Measurements from ENCODE around the gene NRP2. TPM values are rescaled to one million over a fixed set of nuclear protein-coding genes. Genes with fewer than 3 reads are reported as not detected.

The NRP2 gene
- 3.9 and 4.8 TPM in 2 replicates for total RNA-seq
- 17.5 TPM for polyA plus RNA-seq (2012)

- peak; percentile 82 for DNase-seq (ENCODE audit: low read depth)
Observed at GRCh38 chr2:205682239-205682970, at the start of gene NRP2. Gene NRP2, plus strand, starts transcription at chr2:205682501. Its CDS starts 790 bp downstream, at chr2:205683291.

- DNase-seq (ENCODE audit: low read depth) = no peak
Observed at GRCh38 chr2:205633994-205634393, 48.3 kb upstream of the NRP2 start.

GRCh38 chr2:205636549-205637319 lies 45.6 kb upstream of the NRP2 start:
- no peak for DNase-seq (ENCODE audit: low read depth)

- DNase-seq (ENCODE audit: low read depth) = no peak
Observed at GRCh38 chr2:205637320-205637602, 45.0 kb upstream of the NRP2 start.

- no peak for DNase-seq (ENCODE audit: low read depth)
Observed at GRCh38 chr2:205637779-205638503, 44.4 kb upstream of the NRP2 start.

- DNase-seq (ENCODE audit: low read depth) = no peak
Observed at GRCh38 chr2:205640716-205641115, 41.6 kb upstream of the NRP2 start.

GRCh38 chr2:205642599-205643356 lies 39.5 kb upstream of the NRP2 start:
- no peak for DNase-seq (ENCODE audit: low read depth)

- no peak for DNase-seq (ENCODE audit: low read depth)
Observed at GRCh38 chr2:205643391-205643885, 38.9 kb upstream of the NRP2 start.

- DNase-seq (ENCODE audit: low read depth) = no peak
Observed at GRCh38 chr2:205644018-205644417, 38.3 kb upstream of the NRP2 start.

GRCh38 chr2:205646680-205647079 lies 35.6 kb upstream of the NRP2 start:
- DNase-seq (ENCODE audit: low read depth) = no peak

GRCh38 chr2:205650450-205650849 lies 31.9 kb upstream of the NRP2 start:
- no peak for DNase-seq (ENCODE audit: low read depth)

- no peak for DNase-seq (ENCODE audit: low read depth)
Observed at GRCh38 chr2:205650931-205651330, 31.4 kb upstream of the NRP2 start.

- DNase-seq (ENCODE audit: low read depth) = no peak
Observed at GRCh38 chr2:205651719-205652118, 30.6 kb upstream of the NRP2 start.

- peak; percentile 68 for DNase-seq (ENCODE audit: low read depth)
Observed at GRCh38 chr2:205654878-205655605, 27.3 kb upstream of the NRP2 start.

- peak; percentile 36 for DNase-seq (ENCODE audit: low read depth)
Observed at GRCh38 chr2:205655779-205656456, 26.4 kb upstream of the NRP2 start.

- DNase-seq (ENCODE audit: low read depth) = no peak
Observed at GRCh38 chr2:205656461-205656860, 25.8 kb upstream of the NRP2 start.

- no peak for DNase-seq (ENCODE audit: low read depth)
Observed at GRCh38 chr2:205656941-205657340, 25.4 kb upstream of the NRP2 start.

GRCh38 chr2:205657579-205657978 lies 24.7 kb upstream of the NRP2 start:
- DNase-seq (ENCODE audit: low read depth) = peak; percentile 47

GRCh38 chr2:205658068-205658467 lies 24.2 kb upstream of the NRP2 start:
- DNase-seq (ENCODE audit: low read depth) = no peak

GRCh38 chr2:205658572-205658971 lies 23.7 kb upstream of the NRP2 start:
- DNase-seq (ENCODE audit: low read depth) = no peak
